Tibial artery (tissue), 4 donors: ENCODE measurements around the gene TMEM41B.

Experiments used
- DNase-seq, 2 donors: peaks; one replicate each; pipeline ENCODE4 v3.0.0-alpha.2; 2019
- H3K27ac ChIP-seq, 2 donors: fragments of 200-600 bp; sonication (generic) in 1 of 2; 1 replicate in 1 of 2; 2 replicates in 1 of 2; pipeline ENCODE4 v1.5.1; 2018 to 2019; ENCODE audit warnings: mild to moderate bottlenecking in 1 of 2
- H3K27me3 ChIP-seq, 2 donors: fragments of 200-600 bp; sonication (generic) in 1 of 2; one replicate each; pipeline versions ENCODE4 v1.5.1 to v1.6.0; 2016 to 2019
- H3K36me3 ChIP-seq, 3 donors: fragments of 200-600 bp; sonication (generic) in 2 of 3; one replicate each; pipeline ENCODE4 v1.5.1; 2016 to 2019; ENCODE audit warnings: mild to moderate bottlenecking in 2 of 3
- H3K4me1 ChIP-seq, 4 donors: fragments of 200-600 bp; sonication (generic) in 2 of 4; 1 replicate in 3 of 4; 2 replicates in 1 of 4; pipeline ENCODE4 v1.5.1; 2016 to 2019
- H3K4me3 ChIP-seq, 2 donors: fragments of 200-600 bp; sonication (generic) in 1 of 2; 1 replicate in 1 of 2; 2 replicates in 1 of 2; pipeline ENCODE4 v1.5.1; 2018 to 2019; ENCODE audit warnings: mild to moderate bottlenecking in 2 of 2
- H3K9me3 ChIP-seq, 3 donors: fragments of 200-600 bp; sonication (generic) in 1 of 3; one replicate each; pipeline ENCODE4 v1.5.1; 2016 to 2019
- CTCF ChIP-seq, 2 experiments: fragments of 200-600 bp in 1 of 2; fragments of 450-650 bp in 1 of 2; IDR thresholded peaks; one replicate each; pipeline ENCODE4 v1.5.1; 2017 to 2019; ENCODE audit warnings: antibody characterized with exemption in 2 of 2, mild to moderate bottlenecking in 1 of 2, moderate library complexity in 1 of 2
- intact Hi-C: fragments of 100-400 bp; cut with DNase I; formaldehyde crosslinking; loops from one replicate; pipeline ENCODE4 v1.15.0; 2023; ENCODE audit warnings: low total_unique reads

The TMEM41B gene

DNA sequence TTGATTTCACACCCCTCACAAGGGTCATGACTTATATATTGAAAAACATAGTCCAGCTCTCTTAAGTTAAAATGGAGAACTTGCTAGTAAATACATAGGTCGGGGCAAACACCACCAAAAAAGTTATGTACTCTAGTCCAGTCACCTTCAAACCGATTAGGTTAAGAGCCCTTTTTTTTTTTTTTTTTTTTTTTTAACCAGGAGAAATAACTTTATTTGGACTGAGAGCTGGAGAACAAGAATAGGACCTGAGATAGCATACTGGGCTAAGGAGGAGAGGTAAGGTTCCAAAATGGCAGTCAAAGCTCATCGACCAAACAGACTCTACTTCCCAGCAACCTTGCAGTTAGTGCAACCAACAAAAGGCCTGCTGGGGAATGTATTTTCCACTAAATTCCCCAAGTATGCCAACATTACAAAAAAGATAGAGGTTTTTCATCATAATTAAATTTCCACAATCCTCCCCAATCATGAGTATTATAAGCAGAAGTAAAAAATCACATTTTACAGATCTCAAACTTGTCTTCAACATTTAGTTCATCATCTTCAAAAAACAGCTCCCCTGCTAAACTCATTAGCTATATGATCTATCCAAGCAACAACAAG, 3.8 kb downstream of the TMEM41B start:
- Histone ChIP-seq H3K27ac (no peak overlapping the region), H3K27me3 (no peaks in the 10 kb centered on the region), H3K9me3 (no peaks in the 10 kb centered on the region), H3K36me3 (no peaks in the 10 kb centered on the region), H3K4me3 (no peak overlapping the region), H3K4me1 (peaks cover 0 to 22% (median 17%) of the 10 kb centered on the region in 4 donors)
- no peak for TF ChIP-seq CTCF (IDR thresholded peaks at IDR 0.05)
- intact Hi-C loops: loop anchor here (5.0 kb wide), 1 partner anchor 52 kb away; no protein-coding TSS in a partner anchor
- DNase-seq: no peak

GRCh38 chr11:9304178-9304577, 10.2 kb downstream of the TMEM41B start:
- Histone ChIP-seq H3K9me3 (no peaks in the 10 kb centered on the region), H3K4me1 (no peaks in the 10 kb centered on the region)
- intact Hi-C loops: no loop called here

GRCh38 chr11:9302448-9302847, 11.9 kb downstream of the TMEM41B start:
- Histone ChIP-seq H3K27me3 (no peaks in the 10 kb centered on the region), H3K36me3 (peaks cover 0 to 15% (median 0%) of the 10 kb centered on the region in 3 donors), H3K4me3 (no peak overlapping the region), H3K9me3 (no peaks in the 10 kb centered on the region), H3K27ac (no peak overlapping the region), H3K4me1 (no peaks in the 10 kb centered on the region)
- no peak for TF ChIP-seq CTCF (IDR thresholded peaks at IDR 0.05)
- intact Hi-C loops: no loop called here
- DNase-seq: no peak

More at GRCh38 chr11:9304178-9304577, 10.2 kb downstream of the TMEM41B start:
- DNase-seq: no peak
- Histone ChIP-seq H3K27ac (no peak overlapping the region), H3K4me3 (no peak overlapping the region), H3K36me3 (no peaks in the 10 kb centered on the region), H3K27me3 (no peaks in the 10 kb centered on the region)
- no peak for TF ChIP-seq CTCF (IDR thresholded peaks at IDR 0.05)

DNA sequence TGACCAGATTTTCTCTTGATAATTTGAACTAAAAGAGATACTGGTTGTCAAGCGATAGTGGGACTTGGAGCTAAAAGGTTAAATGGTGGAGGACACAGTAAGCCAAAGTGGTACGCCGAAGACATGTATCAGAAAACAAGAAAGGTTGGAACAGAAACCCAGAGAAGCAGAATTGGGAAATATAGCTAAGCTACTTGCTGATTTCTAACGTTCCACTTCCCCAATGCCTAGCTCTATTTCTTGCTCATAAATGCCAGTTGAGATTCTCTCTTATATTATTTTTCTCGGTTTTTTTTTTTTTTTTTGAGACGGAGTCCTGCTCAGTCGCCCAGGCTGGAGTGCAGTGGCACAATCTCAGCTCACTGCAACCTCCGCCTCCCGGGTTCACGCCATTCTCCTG, 12.7 kb downstream of the TMEM41B start:
- intact Hi-C loops: no loop called here
- H3K36me3 ChIP-seq: peaks cover 0 to 19% (median 0%) of the 10 kb centered on the region in 3 donors
- no peaks in the 10 kb centered on the region for H3K27me3 ChIP-seq
- no peak overlapping the region for H3K27ac ChIP-seq
- no peaks in the 10 kb centered on the region for H3K4me1 ChIP-seq
- TF ChIP-seq CTCF (IDR thresholded peaks at IDR 0.05): no peak
- H3K9me3 ChIP-seq: no peaks in the 10 kb centered on the region
- DNase-seq: no peak
- no peak overlapping the region for H3K4me3 ChIP-seq

- no peaks in the 10 kb centered on the region for H3K4me1 ChIP-seq
- TF ChIP-seq CTCF (IDR thresholded peaks at IDR 0.05): no peak
- no peak overlapping the region for H3K4me3 ChIP-seq
- H3K27ac ChIP-seq: no peak overlapping the region
- no peak for DNase-seq
- H3K9me3 ChIP-seq: no peaks in the 10 kb centered on the region
- peaks cover 4 to 41% (median 13%) of the 10 kb centered on the region in 3 donors for H3K36me3 ChIP-seq
- no peaks in the 10 kb centered on the region for H3K27me3 ChIP-seq
- intact Hi-C loops: no loop called here
These were observed 20.7 kb downstream of the TMEM41B start for GRCh38 chr11:9293646-9294045.
